A549 (cell line): ENCODE data around the gene RAB5A. TPM values are rescaled to one million over a fixed set of nuclear protein-coding genes. Genes with fewer than 3 reads are reported as not detected.

Experiments
- ATAC-seq, 2 experiments: fragments of 200-7000 bp in 1 of 2; fragments of >200 bp in 1 of 2; cut with Nextera tagmentation in 1 of 2; cut with Tn5 transposase in 1 of 2; 3 replicates each; pipeline versions ENCODE4 v1.8.0 to v1.9.1; 2018 to 2020; ENCODE audit warnings: mild to moderate bottlenecking in 1 of 2, moderate library complexity in 1 of 2
- CTCF ChIA-PET: fragments of 300-600 bp; sonication (Branson Sonifier 250); formaldehyde crosslinking; extraction: SDS; loops from one replicate; lab custom pipeline; 2021; ENCODE audit warnings: antibody characterized with exemption, inconsistent platforms; lab: Yijun Ruan, JAX
- POLR2A ChIA-PET: fragments of 350-600 bp; formaldehyde crosslinking; extraction: SDS; loops from one replicate; lab custom pipeline; 2021; ENCODE audit warnings: antibody characterized with exemption, inconsistent platforms; lab: Yijun Ruan, JAX
- DNase-seq, 2 experiments: peaks; one replicate each; pipeline versions ENCODE4 v3.0.0 to v3.0.0-alpha.2; 2011 to 2016; ENCODE audit warnings: low read depth in 1 of 2, low spot score in 1 of 2
- FAIRE-seq: peaks from 2 replicates; lab custom pipeline; 2011; peaks lifted over from hg19 to GRCh38; lab: Jason Lieb, UNC
- H3K27ac ChIP-seq, 2 experiments: fragments of >200 bp; sonication (Bioruptor Twin); formaldehyde crosslinking; 3 replicates each; pipeline ENCODE4 v1.5.1; 2016 to 2017
- H3K4me1 ChIP-seq: fragments of >200 bp; sonication (Bioruptor Twin); formaldehyde crosslinking; 3 replicates; pipeline ENCODE4 v1.6.1; 2016
- H3K4me2 ChIP-seq: fragments of >200 bp; sonication (Bioruptor Twin); formaldehyde crosslinking; 3 replicates; pipeline ENCODE4 v1.6.1; 2016
- H3K4me3 ChIP-seq: fragments of >200 bp; sonication (Bioruptor Twin); formaldehyde crosslinking; 3 replicates; pipeline ENCODE4 v1.5.1; 2016
- H3K9me3 ChIP-seq: fragments of >200 bp; sonication (Bioruptor Twin); formaldehyde crosslinking; 3 replicates; pipeline ENCODE4 v1.6.1; 2016
- BHLHE40 ChIP-seq: IDR thresholded peaks from 2 replicates; pipeline ENCODE4 v1.6.1; 2012; ENCODE audit warnings: low read depth, low read length, inconsistent platforms
- CBX8 ChIP-seq: fragments of 200-600 bp; sonication (generic); IDR thresholded peaks from 2 replicates; pipeline ENCODE4 v1.6.1; 2016
- CEBPB ChIP-seq, 2 experiments: fragments of >200 bp in 1 of 2; sonication (Bioruptor Twin) in 1 of 2; formaldehyde crosslinking in 1 of 2; IDR thresholded peaks; 2 replicates each; pipeline ENCODE4 v1.6.1; 2012 to 2016
- EHMT2 ChIP-seq: fragments of 200-600 bp; sonication (generic); IDR thresholded peaks from 2 replicates; pipeline ENCODE4 v1.6.1; 2016; ENCODE audit warnings: antibody characterized with exemption, low read depth, mild to moderate bottlenecking, moderate library complexity
- EP300 ChIP-seq, 2 experiments: fragments of >200 bp; sonication (Bioruptor Twin); formaldehyde crosslinking; IDR thresholded peaks; 2 replicates in 1 of 2; 3 replicates in 1 of 2; pipeline ENCODE4 v1.6.1; 2016 to 2017
- ESRRA ChIP-seq: fragments of 150-350 bp; IDR thresholded peaks from 2 replicates; pipeline ENCODE4 v1.6.1; 2014; ENCODE audit warnings: mild to moderate bottlenecking, low read length, borderline replicate concordance
- FOSL2 ChIP-seq, 2 experiments: fragments of 450-650 bp in 1 of 2; fragments of >200 bp in 1 of 2; sonication (Bioruptor Twin) in 1 of 2; formaldehyde crosslinking; IDR thresholded peaks; 2 replicates each; pipeline versions ENCODE4 v1.5.0 to v1.6.1; 2016 to 2020; ENCODE audit warnings: mild to moderate bottlenecking in 1 of 2, moderate library complexity in 1 of 2
- FOXS1 ChIP-seq: fragments of 250-450 bp; sonication (Bioruptor Pico); IDR thresholded peaks from 2 replicates; pipeline ENCODE4 v1.5.0; 2020; ENCODE audit warnings: mild to moderate bottlenecking, moderate library complexity
- GATA3 ChIP-seq: IDR thresholded peaks from 2 replicates; pipeline ENCODE4 v1.6.1; 2012; ENCODE audit warnings: borderline replicate concordance
- HEYL ChIP-seq: fragments of 250-450 bp; sonication (Bioruptor Pico); IDR thresholded peaks from 2 replicates; pipeline ENCODE4 v1.8.0; 2021; ENCODE audit warnings: mild to moderate bottlenecking, moderate library complexity
- JUNB ChIP-seq: fragments of >200 bp; sonication (Bioruptor Twin); formaldehyde crosslinking; IDR thresholded peaks from 2 replicates; pipeline ENCODE4 v1.6.1; 2016
- KDM5A ChIP-seq: fragments of 200-600 bp; sonication (generic); IDR thresholded peaks from 2 replicates; pipeline ENCODE4 v1.6.1; 2016; ENCODE audit warnings: antibody characterized with exemption, mild to moderate bottlenecking
- MAFK ChIP-seq: fragments of 450-650 bp; IDR thresholded peaks from 2 replicates; pipeline ENCODE4 v1.6.1; 2014; ENCODE audit not compliant: partially characterized antibody
- MYC ChIP-seq: IDR thresholded peaks from 2 replicates; pipeline ENCODE4 v1.6.1; 2012; ENCODE audit warnings: mild to moderate bottlenecking, inconsistent platforms, low read length, improper control_type of control experiment, borderline replicate concordance
- NFE2L2 ChIP-seq: fragments of 150-350 bp; conservative IDR thresholded peaks from 2 replicates; pipeline ENCODE4 v1.6.1; 2014; ENCODE audit warnings: low read length
- PHF8 ChIP-seq: fragments of 200-600 bp; sonication (generic); IDR thresholded peaks from 2 replicates; pipeline ENCODE4 v1.6.1; 2016; ENCODE audit warnings: low read depth, mild to moderate bottlenecking, antibody characterized with exemption, moderate library complexity, borderline replicate concordance
- RFX5 ChIP-seq: fragments of 450-650 bp; IDR thresholded peaks from 2 replicates; pipeline ENCODE4 v1.7.1; 2014; ENCODE audit warnings: antibody characterized with exemption, mild to moderate bottlenecking, moderate library complexity
- SMC3 ChIP-seq: fragments of >200 bp; sonication (Bioruptor Twin); formaldehyde crosslinking; IDR thresholded peaks from 3 replicates; pipeline ENCODE4 v1.6.1; 2018; ENCODE audit warnings: inconsistent platforms
- TFCP2L1 ChIP-seq: fragments of 250-450 bp; sonication (Bioruptor Pico); IDR thresholded peaks from 2 replicates; pipeline ENCODE4 v1.5.0; 2021; ENCODE audit warnings: mild to moderate bottlenecking
- ZNF302 ChIP-seq: fragments of 250-450 bp; sonication (Bioruptor Pico); IDR thresholded peaks from 2 replicates; pipeline ENCODE4 v1.9.0; 2021; ENCODE audit warnings: inconsistent platforms, mild to moderate bottlenecking, moderate library complexity
- ZSCAN20 ChIP-seq: fragments of 250-450 bp; sonication (Bioruptor Pico); IDR thresholded peaks from 2 replicates; pipeline ENCODE4 v1.8.0; 2022; ENCODE audit warnings: mild to moderate bottlenecking, moderate library complexity
- WGBS: methylation state at CpG from one replicate; pipeline ENCODE4 v1.1.6; 2017; ENCODE audit errors: missing lambda C conversion rate; 5-methylcytosine and 5-hydroxymethylcytosine counted together
- polyA plus RNA-seq, 4 experiments: library from polyadenylated mRNA; depleted of rRNA in 3 of 4; stranded (reverse); fragments of >200 nt; fragmentation: RNase III in 1 of 4; extraction: RNeasy Plus Mini Kit Qiagen cat#74134 plus additional on column Dnase treatment in 1 of 4; gene quantifications; 2 replicates in 3 of 4; 3 replicates in 1 of 4; pipeline ENCODE4 v1.2.3, GENCODE V29; 2011 to 2017
- TF ChIP-seq, protein P1 (sequence below): fragments of 250-450 bp; sonication (Bioruptor Pico); IDR thresholded peaks from 2 replicates; pipeline ENCODE4 v1.5.0; 2020; ENCODE audit warnings: low read depth, mild to moderate bottlenecking, moderate library complexity
- TF ChIP-seq, protein P2 (sequence below): fragments of >200 bp; sonication (Bioruptor Twin); formaldehyde crosslinking; IDR thresholded peaks from 2 replicates; pipeline ENCODE4 v1.6.1; 2016
- TF ChIP-seq, protein P3 (sequence below): fragments of 150-350 bp; IDR thresholded peaks from 2 replicates; pipeline ENCODE4 v1.6.1; 2014; ENCODE audit warnings: low read depth, mild to moderate bottlenecking, low read length
- TF ChIP-seq, protein P4 (sequence below): fragments of >200 bp; sonication (Bioruptor Twin); formaldehyde crosslinking; IDR thresholded peaks from 3 replicates; pipeline ENCODE4 v1.5.1; 2016
- TF ChIP-seq, protein P5 (sequence below): IDR thresholded peaks from 2 replicates; pipeline ENCODE4 v1.6.1; 2012; ENCODE audit warnings: low read depth, borderline replicate concordance
- TF ChIP-seq, protein P6 (sequence below): IDR thresholded peaks from 2 replicates; pipeline ENCODE4 v1.6.1; 2012

The RAB5A gene
- polyA plus RNA-seq, 2 of the 4 experiments (the other 2 are of a cell fraction), result 41.2 to 66.6 TPM

DNA sequence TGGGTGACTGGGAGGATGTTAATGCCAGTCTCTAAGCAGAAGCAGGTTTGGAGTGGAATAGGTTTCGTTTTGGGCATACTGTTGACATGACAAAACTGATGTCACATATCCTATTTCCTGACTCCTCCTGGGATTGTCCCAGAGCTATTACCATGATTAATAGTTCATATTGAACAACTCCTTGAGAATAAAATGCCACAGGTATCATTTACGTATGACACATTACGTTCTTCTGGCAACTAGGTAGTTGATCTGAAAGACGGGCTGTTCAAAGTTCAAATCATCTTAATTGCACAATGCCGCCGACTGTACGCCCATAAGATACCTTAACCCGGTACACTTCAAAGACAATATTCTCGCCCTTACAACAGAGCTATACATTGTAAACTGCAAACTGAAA, 1.4 kb upstream of the RAB5A start:
- POLR2A ChIA-PET, result interaction anchor here (0.6 to 1.5 kb wide), 4 partner anchors 8 to 59 kb away, joined by 3 to 5 read pairs (median 4); no protein-coding TSS in a partner anchor
- FAIRE-seq (no peak), DNase-seq (peak in 1 of 2 experiments; percentile 14), ATAC-seq (no peak)
- WGBS, result 12% methylated on average over 9 of the region's 9 CpGs
- H3K9me3 ChIP-seq, result no peaks in the 10 kb centered on the region
- TF ChIP-seq, protein P1, sequence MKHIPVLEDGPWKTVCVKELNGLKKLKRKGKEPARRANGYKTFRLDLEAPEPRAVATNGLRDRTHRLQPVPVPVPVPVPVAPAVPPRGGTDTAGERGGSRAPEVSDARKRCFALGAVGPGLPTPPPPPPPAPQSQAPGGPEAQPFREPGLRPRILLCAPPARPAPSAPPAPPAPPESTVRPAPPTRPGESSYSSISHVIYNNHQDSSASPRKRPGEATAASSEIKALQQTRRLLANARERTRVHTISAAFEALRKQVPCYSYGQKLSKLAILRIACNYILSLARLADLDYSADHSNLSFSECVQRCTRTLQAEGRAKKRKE (CRISPR knock-in tag), result no peak
- TF ChIP-seq, protein P2, sequence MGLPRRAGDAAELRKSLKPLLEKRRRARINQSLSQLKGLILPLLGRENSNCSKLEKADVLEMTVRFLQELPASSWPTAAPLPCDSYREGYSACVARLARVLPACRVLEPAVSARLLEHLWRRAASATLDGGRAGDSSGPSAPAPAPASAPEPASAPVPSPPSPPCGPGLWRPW, result no peak
- TF ChIP-seq NFE2L2, result no peak
- TF ChIP-seq FOXS1, result no peak
- TF ChIP-seq JUNB, result 0 out of 2 replicates have a peak, but pooled peaks have one; percentile 9
- peak; percentile 28 for TF ChIP-seq MAFK
- TF ChIP-seq ZNF302 (CRISPR knock-in tag), result no peak
- no peak for TF ChIP-seq GATA3
- no peak for TF ChIP-seq RFX5
- peak; percentile 65 to 80 for TF ChIP-seq CEBPB (IDR thresholded peaks at IDR 0.05)
- no peak for TF ChIP-seq FOSL2 (IDR thresholded peaks at IDR 0.05)
- no peak for TF ChIP-seq FOSL2 (CRISPR knock-in tag; IDR thresholded peaks at IDR 0.05)
- TF ChIP-seq HEYL (CRISPR knock-in tag), result no peak
- no peak for TF ChIP-seq EP300 (IDR thresholded peaks at IDR 0.05)
- no peak for TF ChIP-seq SMC3
- TF ChIP-seq, protein P3, sequence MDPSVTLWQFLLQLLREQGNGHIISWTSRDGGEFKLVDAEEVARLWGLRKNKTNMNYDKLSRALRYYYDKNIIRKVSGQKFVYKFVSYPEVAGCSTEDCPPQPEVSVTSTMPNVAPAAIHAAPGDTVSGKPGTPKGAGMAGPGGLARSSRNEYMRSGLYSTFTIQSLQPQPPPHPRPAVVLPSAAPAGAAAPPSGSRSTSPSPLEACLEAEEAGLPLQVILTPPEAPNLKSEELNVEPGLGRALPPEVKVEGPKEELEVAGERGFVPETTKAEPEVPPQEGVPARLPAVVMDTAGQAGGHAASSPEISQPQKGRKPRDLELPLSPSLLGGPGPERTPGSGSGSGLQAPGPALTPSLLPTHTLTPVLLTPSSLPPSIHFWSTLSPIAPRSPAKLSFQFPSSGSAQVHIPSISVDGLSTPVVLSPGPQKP, result no peak
- TF ChIP-seq, all 56 proteins: peak for 3
- CTCF ChIA-PET, result interaction anchor here (1.4 to 1.7 kb wide), 2 partner anchors 78 to 95 kb away, joined by 3 read pairs; partner anchors contain the start of gene KAT2B
- peak overlapping the region; percentile 92 to 97 for H3K27ac ChIP-seq
- H3K4me3 ChIP-seq, result peak overlapping the region; percentile 96
- peaks cover 34% of the 10 kb centered on the region; the same call in 2 of the 3 replicates for H3K4me1 ChIP-seq
- H3K4me2 ChIP-seq, result peak overlapping the region; percentile 96

DNA sequence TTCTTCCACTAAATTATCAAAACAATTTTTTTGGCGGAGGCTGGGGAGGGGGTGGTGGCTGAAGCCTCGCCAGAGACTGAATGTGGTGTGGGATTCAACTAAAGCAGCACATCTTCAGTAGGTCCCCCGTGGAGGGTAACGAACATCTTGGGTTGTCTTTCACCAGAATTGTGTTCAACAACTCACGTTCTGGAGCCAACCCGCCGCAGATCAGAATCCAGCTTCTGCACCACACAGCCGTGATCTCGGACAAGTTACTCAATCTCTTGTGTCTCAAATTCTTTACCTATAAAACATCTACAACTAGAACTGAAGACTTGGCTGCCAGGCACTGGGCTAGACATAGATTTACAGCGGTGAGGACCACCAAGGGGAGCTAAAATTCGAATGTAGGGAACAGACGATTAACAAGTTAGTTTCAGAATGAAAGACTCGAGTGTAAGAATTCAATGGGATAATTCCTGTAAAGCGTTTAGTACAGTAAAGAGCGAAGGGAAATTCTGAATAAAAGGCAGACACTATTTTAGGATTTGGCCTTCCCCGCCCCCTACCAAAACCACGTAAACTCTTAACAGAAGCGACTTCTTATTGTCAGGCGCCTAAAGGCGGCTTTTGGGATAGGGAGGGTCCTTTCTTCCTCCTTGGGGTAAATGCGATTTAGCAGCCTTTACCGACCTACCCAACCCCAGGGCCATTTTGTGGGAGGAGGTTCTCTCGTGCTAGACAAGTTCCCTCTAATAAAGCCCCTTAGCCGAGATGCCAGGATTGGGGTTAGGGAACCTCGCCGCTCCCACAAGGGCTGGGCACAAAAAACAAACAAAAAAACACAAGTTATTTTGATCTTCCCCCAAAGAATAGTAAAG, 697 bp upstream of the RAB5A start:
- WGBS, result 3% methylated on average over 26 of the region's 26 CpGs
- Histone ChIP-seq H3K4me1 (peaks cover 37% of the 10 kb centered on the region; the same call in 2 of the 3 replicates), H3K27ac (peak overlapping the region; percentile 92 to 97), H3K9me3 (no peaks in the 10 kb centered on the region), H3K4me3 (peak overlapping the region; percentile 96)
- POLR2A ChIA-PET, result interaction anchor here (1.0 to 1.2 kb wide), 2 partner anchors 9 to 57 kb away, joined by 4 to 5 read pairs; no protein-coding TSS in a partner anchor
- peak; percentile 51 to 65 for ATAC-seq
- TF ChIP-seq JUNB, result no peak
- no peak for TF ChIP-seq TFCP2L1 (CRISPR knock-in tag)
- no peak for TF ChIP-seq ZSCAN20 (CRISPR knock-in tag)
- TF ChIP-seq, protein P4, sequence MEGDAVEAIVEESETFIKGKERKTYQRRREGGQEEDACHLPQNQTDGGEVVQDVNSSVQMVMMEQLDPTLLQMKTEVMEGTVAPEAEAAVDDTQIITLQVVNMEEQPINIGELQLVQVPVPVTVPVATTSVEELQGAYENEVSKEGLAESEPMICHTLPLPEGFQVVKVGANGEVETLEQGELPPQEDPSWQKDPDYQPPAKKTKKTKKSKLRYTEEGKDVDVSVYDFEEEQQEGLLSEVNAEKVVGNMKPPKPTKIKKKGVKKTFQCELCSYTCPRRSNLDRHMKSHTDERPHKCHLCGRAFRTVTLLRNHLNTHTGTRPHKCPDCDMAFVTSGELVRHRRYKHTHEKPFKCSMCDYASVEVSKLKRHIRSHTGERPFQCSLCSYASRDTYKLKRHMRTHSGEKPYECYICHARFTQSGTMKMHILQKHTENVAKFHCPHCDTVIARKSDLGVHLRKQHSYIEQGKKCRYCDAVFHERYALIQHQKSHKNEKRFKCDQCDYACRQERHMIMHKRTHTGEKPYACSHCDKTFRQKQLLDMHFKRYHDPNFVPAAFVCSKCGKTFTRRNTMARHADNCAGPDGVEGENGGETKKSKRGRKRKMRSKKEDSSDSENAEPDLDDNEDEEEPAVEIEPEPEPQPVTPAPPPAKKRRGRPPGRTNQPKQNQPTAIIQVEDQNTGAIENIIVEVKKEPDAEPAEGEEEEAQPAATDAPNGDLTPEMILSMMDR, result no peak
- no peak for TF ChIP-seq ESRRA
- TF ChIP-seq MYC, result no peak; the same call in 1 of the 2 replicates
- TF ChIP-seq PHF8, result peak; percentile 19; the same call in 1 of the 2 replicates
- no peak for TF ChIP-seq CBX8
- TF ChIP-seq, protein P5, sequence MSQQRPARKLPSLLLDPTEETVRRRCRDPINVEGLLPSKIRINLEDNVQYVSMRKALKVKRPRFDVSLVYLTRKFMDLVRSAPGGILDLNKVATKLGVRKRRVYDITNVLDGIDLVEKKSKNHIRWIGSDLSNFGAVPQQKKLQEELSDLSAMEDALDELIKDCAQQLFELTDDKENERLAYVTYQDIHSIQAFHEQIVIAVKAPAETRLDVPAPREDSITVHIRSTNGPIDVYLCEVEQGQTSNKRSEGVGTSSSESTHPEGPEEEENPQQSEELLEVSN, result 0 out of 2 replicates have a peak, but pooled peaks have one; percentile 18
- TF ChIP-seq BHLHE40, result no peak; the same call in 1 of the 2 replicates
- TF ChIP-seq EHMT2, result peak; percentile 38; the same call in 1 of the 2 replicates
- TF ChIP-seq RFX5, result no peak
- no peak for TF ChIP-seq ZNF302 (CRISPR knock-in tag)
- TF ChIP-seq KDM5A, result no peak
- TF ChIP-seq, protein P6, sequence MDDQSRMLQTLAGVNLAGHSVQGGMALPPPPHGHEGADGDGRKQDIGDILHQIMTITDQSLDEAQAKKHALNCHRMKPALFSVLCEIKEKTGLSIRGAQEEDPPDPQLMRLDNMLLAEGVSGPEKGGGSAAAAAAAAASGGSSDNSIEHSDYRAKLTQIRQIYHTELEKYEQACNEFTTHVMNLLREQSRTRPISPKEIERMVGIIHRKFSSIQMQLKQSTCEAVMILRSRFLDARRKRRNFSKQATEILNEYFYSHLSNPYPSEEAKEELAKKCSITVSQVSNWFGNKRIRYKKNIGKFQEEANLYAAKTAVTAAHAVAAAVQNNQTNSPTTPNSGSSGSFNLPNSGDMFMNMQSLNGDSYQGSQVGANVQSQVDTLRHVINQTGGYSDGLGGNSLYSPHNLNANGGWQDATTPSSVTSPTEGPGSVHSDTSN, result no peak
- TF ChIP-seq, all 56 proteins: peak for 3
- FAIRE-seq, result no peak
- CTCF ChIA-PET, result interaction anchor here (1.4 kb wide), 1 partner anchor 94 kb away, joined by 3 read pairs; the partner anchor contains the start of gene KAT2B
- peak; percentile 16 to 45 for DNase-seq
- H3K4me2 ChIP-seq, result peak overlapping the region; percentile 96
